Measurements from ENCODE around the gene NFIB.

The NFIB gene

DNA sequence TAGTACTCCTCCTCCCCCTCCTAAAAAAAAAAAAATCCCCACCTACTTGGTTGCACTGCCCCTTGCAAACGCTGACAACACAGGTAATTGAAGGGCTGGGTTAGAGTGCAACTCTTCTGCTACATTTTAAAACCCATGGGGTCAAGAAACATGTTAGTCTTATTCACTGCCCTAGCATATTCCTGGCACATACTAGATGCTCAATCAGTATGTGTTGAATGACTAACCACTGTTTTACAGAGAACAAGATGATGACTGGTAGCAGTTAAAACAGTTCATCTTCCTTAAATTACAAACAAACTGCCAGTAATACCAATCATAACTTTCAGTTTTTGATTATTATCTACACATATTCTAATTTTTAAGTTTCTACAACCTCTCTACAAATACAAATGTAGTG is 124.4 kb downstream of the NFIB start:
- in situ Hi-C loops (cut with MboI; ENCODE audit: low sequenced_read_pairs, unreplicated experiment), result no loop called here
- DNase-seq (ENCODE audit: low spot score), result no peak
- TF ChIP-seq, protein P1, sequence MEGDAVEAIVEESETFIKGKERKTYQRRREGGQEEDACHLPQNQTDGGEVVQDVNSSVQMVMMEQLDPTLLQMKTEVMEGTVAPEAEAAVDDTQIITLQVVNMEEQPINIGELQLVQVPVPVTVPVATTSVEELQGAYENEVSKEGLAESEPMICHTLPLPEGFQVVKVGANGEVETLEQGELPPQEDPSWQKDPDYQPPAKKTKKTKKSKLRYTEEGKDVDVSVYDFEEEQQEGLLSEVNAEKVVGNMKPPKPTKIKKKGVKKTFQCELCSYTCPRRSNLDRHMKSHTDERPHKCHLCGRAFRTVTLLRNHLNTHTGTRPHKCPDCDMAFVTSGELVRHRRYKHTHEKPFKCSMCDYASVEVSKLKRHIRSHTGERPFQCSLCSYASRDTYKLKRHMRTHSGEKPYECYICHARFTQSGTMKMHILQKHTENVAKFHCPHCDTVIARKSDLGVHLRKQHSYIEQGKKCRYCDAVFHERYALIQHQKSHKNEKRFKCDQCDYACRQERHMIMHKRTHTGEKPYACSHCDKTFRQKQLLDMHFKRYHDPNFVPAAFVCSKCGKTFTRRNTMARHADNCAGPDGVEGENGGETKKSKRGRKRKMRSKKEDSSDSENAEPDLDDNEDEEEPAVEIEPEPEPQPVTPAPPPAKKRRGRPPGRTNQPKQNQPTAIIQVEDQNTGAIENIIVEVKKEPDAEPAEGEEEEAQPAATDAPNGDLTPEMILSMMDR (IDR thresholded peaks at IDR 0.05; ENCODE audit: borderline replicate concordance, control extremely low read depth, extremely low read depth, insufficient read depth, missing control alignments), result no peak

GRCh38 chr9:14189146-14189545 is 124.8 kb downstream of the NFIB start:
- TF ChIP-seq, protein P1 (IDR thresholded peaks at IDR 0.05; ENCODE audit: borderline replicate concordance, control extremely low read depth, extremely low read depth, insufficient read depth, missing control alignments), result no peak
- no peak for DNase-seq (ENCODE audit: low spot score)
- in situ Hi-C loops (cut with MboI; ENCODE audit: low sequenced_read_pairs, unreplicated experiment), result no loop called here

DNA sequence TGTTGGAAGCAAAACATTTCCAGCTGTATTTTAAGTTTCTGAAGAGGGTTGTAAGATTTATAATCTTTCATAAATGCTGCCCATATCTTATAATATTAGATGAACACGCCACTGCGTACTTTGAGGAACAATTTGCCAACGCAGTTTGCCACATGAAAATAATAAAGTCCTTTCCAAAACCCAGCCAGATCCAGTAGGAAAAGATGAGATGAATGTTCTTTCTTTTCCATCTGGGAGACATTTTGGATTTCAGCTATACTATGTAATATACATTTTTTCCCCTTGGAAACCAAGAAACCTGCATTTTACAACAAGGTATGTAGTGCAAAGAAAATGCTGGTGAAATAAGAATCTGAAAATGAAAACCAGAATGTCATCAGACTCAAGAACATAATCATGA is 125.4 kb downstream of the NFIB start:
- TF ChIP-seq, protein P1 (IDR thresholded peaks at IDR 0.05; ENCODE audit: borderline replicate concordance, control extremely low read depth, extremely low read depth, insufficient read depth, missing control alignments), result no peak
- no peak for DNase-seq (ENCODE audit: low spot score)
- in situ Hi-C loops (cut with MboI; ENCODE audit: low sequenced_read_pairs, unreplicated experiment), result no loop called here

DNA sequence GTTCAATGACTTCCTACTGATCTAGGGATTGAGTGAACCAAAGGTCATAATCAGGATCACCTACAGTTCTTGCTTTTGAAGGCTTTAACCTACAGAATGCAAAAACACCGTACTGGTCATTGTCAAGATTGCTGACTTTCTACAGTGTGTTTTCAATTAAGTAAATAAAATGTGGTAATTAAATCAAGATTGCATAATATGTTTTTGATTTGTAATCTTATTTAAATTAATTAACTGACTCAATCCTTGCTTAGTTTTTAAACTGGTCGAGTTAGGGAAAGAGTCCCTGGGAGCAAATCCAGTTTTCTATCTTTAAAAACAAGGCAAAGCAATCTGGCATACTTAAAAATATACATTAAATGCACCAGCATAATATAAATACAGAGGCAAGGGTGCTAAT is 125.9 kb downstream of the NFIB start:
- in situ Hi-C loops (cut with MboI; ENCODE audit: low sequenced_read_pairs, unreplicated experiment), result no loop called here
- no peak for DNase-seq (ENCODE audit: low spot score)
- TF ChIP-seq, protein P1 (IDR thresholded peaks at IDR 0.05; ENCODE audit: borderline replicate concordance, control extremely low read depth, extremely low read depth, insufficient read depth, missing control alignments), result no peak

DNA sequence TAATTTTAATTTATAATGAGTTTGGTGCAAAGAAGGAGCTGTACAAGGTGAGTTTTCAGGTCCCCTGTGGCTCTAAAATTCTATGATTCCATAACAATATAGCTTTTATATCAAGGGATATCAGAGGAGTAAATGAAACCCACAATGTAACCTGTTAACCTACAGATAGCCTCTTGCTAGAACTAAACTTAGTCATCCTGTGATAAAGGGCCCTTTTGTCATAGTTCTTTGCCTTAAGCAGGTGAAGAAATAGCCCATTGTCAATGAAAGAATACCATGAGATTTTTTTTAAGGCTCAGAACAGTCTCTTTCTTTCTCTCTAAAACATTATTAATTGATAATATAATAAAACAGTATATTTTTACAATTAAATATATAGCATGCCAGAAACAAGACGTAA is 127.8 kb downstream of the NFIB start:
- DNase-seq (ENCODE audit: low spot score), result no peak
- in situ Hi-C loops (cut with MboI; ENCODE audit: low sequenced_read_pairs, unreplicated experiment), result no loop called here

GRCh38 chr9:14185016-14185415 is 128.9 kb downstream of the NFIB start:
- DNase-seq (ENCODE audit: low spot score), result no peak
- TF ChIP-seq, protein P1 (IDR thresholded peaks at IDR 0.05; ENCODE audit: borderline replicate concordance, control extremely low read depth, extremely low read depth, insufficient read depth, missing control alignments), result no peak
- in situ Hi-C loops (cut with MboI; ENCODE audit: low sequenced_read_pairs, unreplicated experiment), result no loop called here

More for the DNA sequence above, 127.8 kb downstream of the NFIB start:
- TF ChIP-seq, protein P1 (IDR thresholded peaks at IDR 0.05; ENCODE audit: borderline replicate concordance, control extremely low read depth, extremely low read depth, insufficient read depth, missing control alignments), result no peak

- in situ Hi-C loops (cut with MboI; ENCODE audit: low sequenced_read_pairs, unreplicated experiment), result no loop called here
- DNase-seq (ENCODE audit: low spot score), result no peak
- TF ChIP-seq, protein P1 (IDR thresholded peaks at IDR 0.05; ENCODE audit: borderline replicate concordance, control extremely low read depth, extremely low read depth, insufficient read depth, missing control alignments), result no peak
These were observed 130.9 kb downstream of the NFIB start for GRCh38 chr9:14183001-14183400.
